CD4-positive, alpha-beta T cell treated with Interleukin-2 at 100 ng/mL for 4 hours (primary cell): Measurements from ENCODE around the gene TPO.
"Not testable (repeated sequence)": the region's sequence is repeated elsewhere in the genome, so short reads cannot be mapped to it uniquely, and the experiment has no call there.

Source experiments
- DNase-seq: peaks from one replicate; pipeline ENCODE4 v3.0.0-alpha.2; 2020; ENCODE audit warnings: low spot score

Gene TPO

GRCh38 chr2:1405967-1406366, 7.3 kb upstream of the TPO start:
- DNase-seq: no peak

GRCh38 chr2:1406434-1406833, 6.8 kb upstream of the TPO start:
- DNase-seq: no peak

DNA sequence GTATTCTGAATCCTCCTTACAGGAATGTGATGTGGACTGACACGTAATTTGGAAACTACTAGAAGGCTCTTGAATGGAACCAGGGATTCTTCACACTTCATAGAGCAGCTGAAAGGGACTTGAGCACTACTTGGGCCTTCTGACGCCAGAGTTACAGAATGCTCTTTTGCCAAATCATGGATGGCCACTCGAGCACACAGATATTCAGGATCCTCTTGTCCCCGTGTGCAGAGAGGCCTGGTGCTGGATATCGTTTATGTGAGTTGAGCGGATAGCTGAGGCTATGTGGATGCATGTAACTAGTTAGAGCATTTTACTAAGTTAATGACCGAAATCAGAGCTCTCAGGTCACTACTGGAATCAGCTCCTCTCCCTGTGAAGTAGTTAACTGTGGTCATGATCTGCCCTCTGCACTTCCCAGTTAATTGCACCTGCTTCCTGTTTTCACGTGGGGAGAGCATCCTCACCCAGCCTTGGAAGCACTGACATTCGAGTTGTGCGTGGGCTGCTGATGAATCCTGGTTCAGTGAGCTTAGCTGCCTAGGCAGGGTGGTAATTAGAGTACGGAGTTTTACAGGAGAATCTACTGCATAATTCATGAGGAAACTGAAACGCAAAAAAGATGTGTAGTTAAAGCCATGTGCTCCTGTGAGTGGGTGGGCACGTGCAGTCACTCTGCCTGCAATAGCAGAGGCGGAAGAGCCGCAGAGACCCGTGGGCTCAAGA, 5.2 kb upstream of the TPO start:
- no peak for DNase-seq

- no peak for DNase-seq
Measured at GRCh38 chr2:1414121-1414520, 858 bp downstream of the TPO start.

GRCh38 chr2:1414901-1415300, 1.6 kb downstream of the TPO start:
- not testable (repeated sequence) for DNase-seq

GRCh38 chr2:1415501-1415900, 2.2 kb downstream of the TPO start:
- DNase-seq: no peak

DNA sequence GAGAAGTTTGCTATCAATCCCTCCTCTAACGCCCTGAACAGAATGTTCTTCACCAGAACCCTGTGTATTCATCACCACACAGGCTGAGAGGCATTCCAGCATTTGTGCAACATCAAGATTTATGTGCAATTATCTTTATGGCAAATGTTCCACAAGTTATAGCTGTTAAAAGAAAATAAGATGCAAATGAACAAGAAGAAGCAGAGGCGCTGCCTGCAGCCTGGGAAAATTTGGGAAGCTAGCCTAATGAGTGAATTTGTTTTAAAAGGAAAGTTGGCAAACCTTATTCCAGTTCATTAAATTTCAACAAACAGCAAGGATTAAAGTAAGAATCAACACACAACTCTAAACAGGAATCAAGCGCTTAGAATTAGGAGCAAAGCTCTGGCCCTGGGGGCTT, 5.3 kb downstream of the TPO start:
- no peak for DNase-seq

GRCh38 chr2:1420746-1421480, 7.7 kb downstream of the TPO start:
- no peak for DNase-seq

DNA sequence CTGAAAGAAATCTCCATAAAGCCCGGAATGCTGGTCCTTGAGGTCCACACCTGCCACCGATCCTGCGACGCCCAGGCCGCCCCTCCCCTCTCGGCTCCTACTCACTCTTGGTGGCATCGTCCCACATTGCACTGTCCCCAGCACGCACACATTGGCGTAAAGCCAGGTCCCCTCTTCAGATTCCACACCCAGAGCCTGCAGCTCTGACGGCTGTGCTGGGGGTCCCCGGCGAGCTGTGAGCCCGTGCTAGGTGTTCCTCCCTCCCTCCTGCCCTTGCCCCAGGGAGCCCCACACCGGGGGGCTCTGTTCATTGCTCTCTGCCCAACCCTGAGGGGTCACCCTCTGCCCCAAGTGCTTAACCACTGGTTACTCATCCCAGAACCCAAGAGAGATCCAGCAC, 8.5 kb downstream of the TPO start:
- no peak for DNase-seq

DNA sequence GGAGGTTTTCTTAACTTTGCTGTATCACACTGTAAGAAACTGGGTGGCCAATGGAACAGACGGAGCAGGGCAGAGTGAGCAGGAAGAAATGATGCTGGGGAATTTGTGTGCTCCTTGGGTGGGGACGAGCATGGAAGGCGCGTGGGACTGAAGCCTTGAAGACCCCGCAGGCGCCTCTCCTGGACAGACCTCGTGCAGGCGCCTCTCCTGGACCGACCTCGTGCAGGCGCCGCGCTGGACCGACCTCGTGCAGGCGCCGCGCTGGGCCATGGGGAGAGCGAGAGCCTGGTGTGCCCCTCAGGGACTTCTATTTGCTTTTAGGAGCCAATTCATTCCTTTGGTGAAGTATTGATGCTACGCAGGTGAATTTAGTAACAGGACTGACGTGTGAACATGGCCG, 8.9 kb downstream of the TPO start:
- DNase-seq: no peak

- no peak for DNase-seq
Measured at GRCh38 chr2:1422716-1423285, 9.5 kb downstream of the TPO start.

DNA sequence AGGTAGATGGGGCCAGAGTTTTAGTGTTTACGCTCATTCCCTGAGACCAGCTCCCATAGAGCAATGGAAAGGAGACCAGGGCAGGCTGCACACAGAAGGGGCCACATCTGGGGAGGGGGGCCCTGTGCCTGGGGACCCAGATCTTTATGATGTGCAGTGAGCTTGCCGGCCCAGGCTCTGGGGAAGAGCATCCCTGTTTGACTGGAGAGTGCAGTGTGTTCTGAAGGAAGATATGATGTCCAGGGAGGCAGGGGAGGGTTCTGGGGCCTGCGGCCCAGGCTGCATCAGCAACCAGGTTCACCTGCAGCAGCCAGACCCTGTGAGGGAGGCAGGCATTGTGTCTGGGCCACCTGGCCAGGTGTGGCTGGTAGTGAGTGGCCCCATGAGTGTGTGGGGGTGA, 13.8 kb downstream of the TPO start:
- DNase-seq: no peak

GRCh38 chr2:1429895-1430294, 16.6 kb downstream of the TPO start:
- no peak for DNase-seq

GRCh38 chr2:1430491-1430890, 17.2 kb downstream of the TPO start:
- DNase-seq: no peak

DNA sequence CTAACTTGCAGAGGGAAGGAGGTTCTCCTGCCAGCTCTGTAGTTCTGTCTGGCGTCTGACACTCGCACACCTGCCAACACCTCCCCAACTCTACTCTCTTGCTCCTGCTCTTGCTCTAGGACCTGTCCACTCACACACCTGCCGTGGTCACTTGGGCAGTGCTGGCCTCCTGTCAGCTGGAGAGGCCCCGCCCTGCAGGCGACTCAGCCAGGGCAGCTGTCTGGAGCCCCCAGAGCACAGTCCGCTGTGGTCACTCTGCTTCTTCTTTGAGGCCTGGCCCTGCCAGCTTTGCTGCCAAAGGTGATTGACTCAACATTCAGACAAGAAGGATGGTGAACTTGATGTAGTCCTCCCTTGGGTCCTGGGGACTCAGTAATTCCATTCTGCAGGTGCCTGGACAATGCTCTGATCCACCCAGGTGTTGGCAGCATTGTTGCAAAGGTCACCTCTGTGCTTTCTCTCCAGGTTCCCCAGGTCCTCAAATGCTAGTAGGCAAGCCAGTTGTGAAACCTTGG, 18.7 kb downstream of the TPO start:
- no peak for DNase-seq

GRCh38 chr2:1432726-1433125, 19.5 kb downstream of the TPO start:
- DNase-seq: no peak

GRCh38 chr2:1436369-1436768, 23.1 kb downstream of the TPO start:
- no peak for DNase-seq

DNA sequence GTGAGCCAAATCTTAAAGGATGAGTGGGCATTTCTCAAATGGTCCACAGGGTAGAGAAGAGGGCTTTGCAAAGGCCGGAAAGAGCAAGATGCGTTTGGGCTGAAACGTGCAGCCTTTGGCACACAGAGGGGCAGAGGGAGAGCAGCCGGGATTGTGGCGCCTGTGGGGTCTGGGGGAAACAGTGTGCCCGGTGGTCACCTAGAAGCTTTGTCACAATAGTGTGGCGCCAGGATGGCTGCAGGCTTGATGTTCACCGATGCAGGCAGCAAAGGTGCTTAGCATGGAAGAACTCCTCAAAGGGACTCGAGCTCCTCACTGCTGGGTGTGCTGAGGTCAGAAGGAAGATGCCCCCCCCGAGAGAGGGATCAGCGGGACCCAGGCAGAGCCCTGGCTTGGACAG, 23.8 kb downstream of the TPO start:
- DNase-seq: no peak

GRCh38 chr2:1437537-1437936, 24.3 kb downstream of the TPO start:
- DNase-seq: no peak

- no peak for DNase-seq
Measured at GRCh38 chr2:1438972-1439371, 25.7 kb downstream of the TPO start.

GRCh38 chr2:1440581-1440980, 27.3 kb downstream of the TPO start:
- DNase-seq: no peak

GRCh38 chr2:1446301-1446700, 33.0 kb downstream of the TPO start:
- no peak for DNase-seq

DNA sequence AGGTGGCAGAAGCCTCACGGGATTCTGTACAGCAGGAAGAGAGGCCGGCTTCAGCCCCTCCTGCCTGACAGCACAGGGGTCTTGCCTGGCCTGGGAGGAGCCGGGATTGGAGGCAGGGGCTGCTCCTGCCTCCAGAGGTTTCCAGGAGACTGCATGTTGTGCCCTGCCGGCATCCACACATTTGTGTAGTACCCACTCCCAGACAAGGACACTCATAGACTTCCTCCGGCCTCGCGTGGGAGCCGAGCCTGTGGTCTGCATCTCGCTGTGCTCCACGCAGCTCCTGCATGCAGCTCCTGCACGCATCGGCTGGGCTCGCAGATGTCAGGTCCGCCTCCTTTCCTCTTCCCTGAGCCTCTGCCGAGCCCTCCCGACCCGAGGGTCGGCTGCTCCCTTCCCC, 34.7 kb downstream of the TPO start:
- DNase-seq: no peak
